ENCODE measurements around the gene CNTN6. TPM values are rescaled to one million over a fixed set of nuclear protein-coding genes. Genes with fewer than 3 reads are reported as not detected.

The CNTN6 gene
- total RNA-seq, 1 experiment from 2014 or later: not detected

DNA sequence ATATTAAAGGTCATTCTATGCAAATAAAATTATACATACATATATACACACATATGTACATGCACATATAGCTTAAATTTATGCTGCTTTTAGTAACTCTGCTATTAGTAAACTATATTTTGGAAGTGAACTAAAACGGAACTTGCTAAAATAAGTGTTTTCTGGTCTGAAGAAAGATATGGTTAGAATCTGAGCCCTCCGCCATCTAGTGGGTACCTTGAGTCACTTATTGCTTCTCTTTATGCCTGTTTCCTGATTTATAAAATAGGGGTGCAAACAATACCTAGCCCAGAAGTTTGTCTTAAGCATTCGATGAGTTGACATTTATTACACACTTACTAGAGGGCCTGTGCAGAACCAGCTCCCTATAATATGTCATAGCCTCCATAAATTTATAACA is 255.7 kb downstream of the CNTN6 start:
- no peak for DNase-seq (ENCODE audit: low read depth, low spot score)
- in situ Hi-C loops (cut with HindIII; ENCODE audit: low pct_unique_long_range_greater_than_20kb, low sequenced_read_pairs): no loop called here
- intact Hi-C loops (cut with micrococcal nuclease; ENCODE audit: unreplicated experiment): no loop called here
- Histone ChIP-seq H3K36me3 (ENCODE audit: control insufficient read depth, insufficient read depth, low read length) (no peaks in the 10 kb centered on the region), H3K9me3 (ENCODE audit: control insufficient read depth, insufficient read depth, low read depth, low read length) (no peaks in the 10 kb centered on the region), H3K4me3 (ENCODE audit: low read depth in 2 of 2, low read length in 2 of 2) (no peak overlapping the region), H3K4me1 (ENCODE audit: control insufficient read depth, insufficient read depth, low read length) (no peaks in the 10 kb centered on the region), H3K27ac (ENCODE audit: low read length) (no peak overlapping the region), H3K27me3 (ENCODE audit: control insufficient read depth, insufficient read depth, low read length) (no peaks in the 10 kb centered on the region)
- TF ChIP-seq, protein P1, sequence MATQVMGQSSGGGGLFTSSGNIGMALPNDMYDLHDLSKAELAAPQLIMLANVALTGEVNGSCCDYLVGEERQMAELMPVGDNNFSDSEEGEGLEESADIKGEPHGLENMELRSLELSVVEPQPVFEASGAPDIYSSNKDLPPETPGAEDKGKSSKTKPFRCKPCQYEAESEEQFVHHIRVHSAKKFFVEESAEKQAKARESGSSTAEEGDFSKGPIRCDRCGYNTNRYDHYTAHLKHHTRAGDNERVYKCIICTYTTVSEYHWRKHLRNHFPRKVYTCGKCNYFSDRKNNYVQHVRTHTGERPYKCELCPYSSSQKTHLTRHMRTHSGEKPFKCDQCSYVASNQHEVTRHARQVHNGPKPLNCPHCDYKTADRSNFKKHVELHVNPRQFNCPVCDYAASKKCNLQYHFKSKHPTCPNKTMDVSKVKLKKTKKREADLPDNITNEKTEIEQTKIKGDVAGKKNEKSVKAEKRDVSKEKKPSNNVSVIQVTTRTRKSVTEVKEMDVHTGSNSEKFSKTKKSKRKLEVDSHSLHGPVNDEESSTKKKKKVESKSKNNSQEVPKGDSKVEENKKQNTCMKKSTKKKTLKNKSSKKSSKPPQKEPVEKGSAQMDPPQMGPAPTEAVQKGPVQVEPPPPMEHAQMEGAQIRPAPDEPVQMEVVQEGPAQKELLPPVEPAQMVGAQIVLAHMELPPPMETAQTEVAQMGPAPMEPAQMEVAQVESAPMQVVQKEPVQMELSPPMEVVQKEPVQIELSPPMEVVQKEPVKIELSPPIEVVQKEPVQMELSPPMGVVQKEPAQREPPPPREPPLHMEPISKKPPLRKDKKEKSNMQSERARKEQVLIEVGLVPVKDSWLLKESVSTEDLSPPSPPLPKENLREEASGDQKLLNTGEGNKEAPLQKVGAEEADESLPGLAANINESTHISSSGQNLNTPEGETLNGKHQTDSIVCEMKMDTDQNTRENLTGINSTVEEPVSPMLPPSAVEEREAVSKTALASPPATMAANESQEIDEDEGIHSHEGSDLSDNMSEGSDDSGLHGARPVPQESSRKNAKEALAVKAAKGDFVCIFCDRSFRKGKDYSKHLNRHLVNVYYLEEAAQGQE (IDR thresholded peaks at IDR 0.05; ENCODE audit: insufficient read depth in 1 of 2, low read depth in 2 of 2, low read length in 1 of 2): no peak
- no peak for TF ChIP-seq POLR2AphosphoS5 (IDR thresholded peaks at IDR 0.05; ENCODE audit: low read depth, low read length)
- no peak for TF ChIP-seq SIN3A (IDR thresholded peaks at IDR 0.05; ENCODE audit: borderline replicate concordance, insufficient read depth, low read depth, low read length)
- TF ChIP-seq CTCF (IDR thresholded peaks at IDR 0.05): no peak
- no peak for TF ChIP-seq TCF7L2 (IDR thresholded peaks at IDR 0.05; ENCODE audit: low read depth, low read length)
- ChIA-PET POLR2A (no interaction called here), CTCF (no interaction called here)
- ATAC-seq: no peak
- BruUV-seq (replicated peaks): no TSS peak

GRCh38 chr3:1350885-1351284 is 258.1 kb downstream of the CNTN6 start:
- POLR2A ChIA-PET: no interaction called here
- no peaks in the 10 kb centered on the region for H3K36me3 ChIP-seq (ENCODE audit: control insufficient read depth, insufficient read depth, low read length)
- H3K4me1 ChIP-seq (ENCODE audit: control insufficient read depth, insufficient read depth, low read length): no peaks in the 10 kb centered on the region
- intact Hi-C loops (cut with micrococcal nuclease; ENCODE audit: unreplicated experiment): no loop called here
- H3K4me3 ChIP-seq (ENCODE audit: low read depth in 2 of 2, low read length in 2 of 2): no peak overlapping the region
- no TSS peak for BruUV-seq (replicated peaks)
- no peak overlapping the region for H3K27ac ChIP-seq (ENCODE audit: low read length)
- DNase-seq (ENCODE audit: low read depth, low spot score) (no peak), ATAC-seq (no peak)
- in situ Hi-C loops (cut with HindIII; ENCODE audit: low pct_unique_long_range_greater_than_20kb, low sequenced_read_pairs): no loop called here
- H3K27me3 ChIP-seq (ENCODE audit: control insufficient read depth, insufficient read depth, low read length): no peaks in the 10 kb centered on the region
- H3K9me3 ChIP-seq (ENCODE audit: control insufficient read depth, insufficient read depth, low read depth, low read length): no peaks in the 10 kb centered on the region
- no peak for TF ChIP-seq TCF7L2 (IDR thresholded peaks at IDR 0.05; ENCODE audit: low read depth, low read length)
- no peak for TF ChIP-seq CTCF (IDR thresholded peaks at IDR 0.05)
- no peak for TF ChIP-seq SIN3A (IDR thresholded peaks at IDR 0.05; ENCODE audit: borderline replicate concordance, insufficient read depth, low read depth, low read length)
- TF ChIP-seq POLR2AphosphoS5 (IDR thresholded peaks at IDR 0.05; ENCODE audit: low read depth, low read length): no peak
- TF ChIP-seq, protein P1 (IDR thresholded peaks at IDR 0.05; ENCODE audit: insufficient read depth in 1 of 2, low read depth in 2 of 2, low read length in 1 of 2): no peak
- CTCF ChIA-PET: no interaction called here

Measured in Panc1 (cell line).